ENCODE results near the gene KATNB1.

DNA sequence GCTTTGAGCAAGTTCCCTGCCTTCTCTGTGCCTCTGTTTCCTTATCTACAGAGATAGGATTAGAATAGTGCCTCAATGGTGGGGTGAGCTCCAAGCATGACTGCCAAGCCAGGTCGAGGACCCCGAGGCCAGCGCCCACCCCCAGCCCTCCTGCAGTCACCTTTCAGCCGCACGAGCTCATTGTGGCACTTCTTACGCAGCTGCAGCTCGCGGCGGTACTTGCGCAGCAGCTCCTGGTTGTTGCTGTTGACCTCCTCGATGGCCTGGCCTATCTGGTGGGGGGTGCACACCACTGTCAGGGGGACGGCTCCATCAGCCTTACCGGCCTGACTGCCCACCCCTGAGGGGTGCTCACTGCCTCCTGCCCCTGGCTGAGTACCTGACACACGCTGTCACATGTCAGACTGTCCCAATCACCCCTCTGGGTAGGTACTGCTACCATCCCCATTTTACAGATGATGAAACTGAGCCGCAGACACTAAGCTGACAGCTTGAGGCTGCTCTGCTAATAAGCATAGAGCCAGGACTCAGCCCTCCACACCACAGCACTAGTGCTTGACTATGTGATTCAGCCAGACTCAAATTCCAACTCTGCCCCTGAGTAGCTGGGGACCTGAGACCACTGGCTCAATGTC, 31.3 kb downstream of the KATNB1 start:
- TF ChIP-seq POLR2AphosphoS5 (IDR thresholded peaks at IDR 0.05; ENCODE audit: low read depth, low read length) (no peak), JUND (IDR thresholded peaks at IDR 0.05) (no peak)
- TF ChIP-seq, protein P1, sequence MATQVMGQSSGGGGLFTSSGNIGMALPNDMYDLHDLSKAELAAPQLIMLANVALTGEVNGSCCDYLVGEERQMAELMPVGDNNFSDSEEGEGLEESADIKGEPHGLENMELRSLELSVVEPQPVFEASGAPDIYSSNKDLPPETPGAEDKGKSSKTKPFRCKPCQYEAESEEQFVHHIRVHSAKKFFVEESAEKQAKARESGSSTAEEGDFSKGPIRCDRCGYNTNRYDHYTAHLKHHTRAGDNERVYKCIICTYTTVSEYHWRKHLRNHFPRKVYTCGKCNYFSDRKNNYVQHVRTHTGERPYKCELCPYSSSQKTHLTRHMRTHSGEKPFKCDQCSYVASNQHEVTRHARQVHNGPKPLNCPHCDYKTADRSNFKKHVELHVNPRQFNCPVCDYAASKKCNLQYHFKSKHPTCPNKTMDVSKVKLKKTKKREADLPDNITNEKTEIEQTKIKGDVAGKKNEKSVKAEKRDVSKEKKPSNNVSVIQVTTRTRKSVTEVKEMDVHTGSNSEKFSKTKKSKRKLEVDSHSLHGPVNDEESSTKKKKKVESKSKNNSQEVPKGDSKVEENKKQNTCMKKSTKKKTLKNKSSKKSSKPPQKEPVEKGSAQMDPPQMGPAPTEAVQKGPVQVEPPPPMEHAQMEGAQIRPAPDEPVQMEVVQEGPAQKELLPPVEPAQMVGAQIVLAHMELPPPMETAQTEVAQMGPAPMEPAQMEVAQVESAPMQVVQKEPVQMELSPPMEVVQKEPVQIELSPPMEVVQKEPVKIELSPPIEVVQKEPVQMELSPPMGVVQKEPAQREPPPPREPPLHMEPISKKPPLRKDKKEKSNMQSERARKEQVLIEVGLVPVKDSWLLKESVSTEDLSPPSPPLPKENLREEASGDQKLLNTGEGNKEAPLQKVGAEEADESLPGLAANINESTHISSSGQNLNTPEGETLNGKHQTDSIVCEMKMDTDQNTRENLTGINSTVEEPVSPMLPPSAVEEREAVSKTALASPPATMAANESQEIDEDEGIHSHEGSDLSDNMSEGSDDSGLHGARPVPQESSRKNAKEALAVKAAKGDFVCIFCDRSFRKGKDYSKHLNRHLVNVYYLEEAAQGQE (IDR thresholded peaks at IDR 0.05; ENCODE audit: low read depth, low read length): no peak
